ENCODE results near the gene EPN3. TPM values are rescaled to one million over a fixed set of nuclear protein-coding genes. Genes with fewer than 3 reads are reported as not detected.

Gene EPN3
- total RNA-seq, 1 experiment from 2014 or later, result 0.09 TPM

- H3K9me3 ChIP-seq (ENCODE audit: low read depth, low read length, poor library complexity, severe bottlenecking), result no peaks in the 10 kb centered on the region
- H3K4me1 ChIP-seq (ENCODE audit: insufficient read depth, low read length, poor library complexity, severe bottlenecking), result no peaks in the 10 kb centered on the region
- intact Hi-C loops (cut with micrococcal nuclease; ENCODE audit: unreplicated experiment), result no loop called here
- peaks cover 10% of the 10 kb centered on the region for H3K27me3 ChIP-seq (replicated peaks; ENCODE audit: insufficient read depth, low read depth, low read length, poor library complexity)
- no peak for DNase-seq (ENCODE audit: low spot score)
- no TSS peak for BruUV-seq (replicated peaks)
- ChIA-PET POLR2A (ENCODE audit: low non-redundant PET) (no interaction called here), CTCF (no interaction called here)
- H3K4me3 ChIP-seq (ENCODE audit: low read depth, low read length, poor library complexity, severe bottlenecking), result no peak overlapping the region
- TF ChIP-seq CTCF (conservative IDR thresholded peaks at IDR 0.05; ENCODE audit: low read depth, low read length), result no peak
- TF ChIP-seq EZH2 (IDR thresholded peaks at IDR 0.05; ENCODE audit: borderline replicate concordance, low read depth, low read length, poor library complexity, severe bottlenecking), result no peak
- no peaks in the 10 kb centered on the region for H3K36me3 ChIP-seq (ENCODE audit: insufficient read depth, low read length, poor library complexity, severe bottlenecking)
- no peak overlapping the region for H3K27ac ChIP-seq (ENCODE audit: low read depth, low read length, poor library complexity, severe bottlenecking)
Observed at GRCh38 chr17:50527949-50528474, 4.5 kb upstream of the EPN3 start.

GRCh38 chr17:50529849-50530248, 2.7 kb upstream of the EPN3 start:
- Histone ChIP-seq H3K9me3 (ENCODE audit: low read depth, low read length, poor library complexity, severe bottlenecking) (no peaks in the 10 kb centered on the region), H3K27me3 (replicated peaks; ENCODE audit: insufficient read depth, low read depth, low read length, poor library complexity) (peaks cover 10% of the 10 kb centered on the region), H3K36me3 (ENCODE audit: insufficient read depth, low read length, poor library complexity, severe bottlenecking) (no peaks in the 10 kb centered on the region), H3K4me3 (ENCODE audit: low read depth, low read length, poor library complexity, severe bottlenecking) (no peak overlapping the region), H3K4me1 (ENCODE audit: insufficient read depth, low read length, poor library complexity, severe bottlenecking) (peaks cover 8% of the 10 kb centered on the region), H3K27ac (ENCODE audit: low read depth, low read length, poor library complexity, severe bottlenecking) (no peak overlapping the region)
- POLR2A ChIA-PET (ENCODE audit: low non-redundant PET), result no interaction called here
- no peak for DNase-seq (ENCODE audit: low spot score)
- TF ChIP-seq EZH2 (IDR thresholded peaks at IDR 0.05; ENCODE audit: borderline replicate concordance, low read depth, low read length, poor library complexity, severe bottlenecking), result no peak
- intact Hi-C loops (cut with micrococcal nuclease; ENCODE audit: unreplicated experiment), result no loop called here
- no TSS peak for BruUV-seq (replicated peaks)
- CTCF ChIA-PET, result no interaction called here

- BruUV-seq (replicated peaks), result no TSS peak
- H3K9me3 ChIP-seq (ENCODE audit: low read depth, low read length, poor library complexity, severe bottlenecking), result no peaks in the 10 kb centered on the region
- ChIA-PET CTCF (no interaction called here), POLR2A (ENCODE audit: low non-redundant PET) (no interaction called here)
- H3K4me3 ChIP-seq (ENCODE audit: low read depth, low read length, poor library complexity, severe bottlenecking), result no peak overlapping the region
- TF ChIP-seq EZH2 (IDR thresholded peaks at IDR 0.05; ENCODE audit: borderline replicate concordance, low read depth, low read length, poor library complexity, severe bottlenecking), result no peak
- no peak for TF ChIP-seq CTCF (conservative IDR thresholded peaks at IDR 0.05; ENCODE audit: low read depth, low read length)
- H3K36me3 ChIP-seq (ENCODE audit: insufficient read depth, low read length, poor library complexity, severe bottlenecking), result no peaks in the 10 kb centered on the region
- H3K27ac ChIP-seq (ENCODE audit: low read depth, low read length, poor library complexity, severe bottlenecking), result no peak overlapping the region
- peaks cover 8% of the 10 kb centered on the region for H3K4me1 ChIP-seq (ENCODE audit: insufficient read depth, low read length, poor library complexity, severe bottlenecking)
- no peak for DNase-seq (ENCODE audit: low spot score)
- intact Hi-C loops (cut with micrococcal nuclease; ENCODE audit: unreplicated experiment), result no loop called here
- peaks cover 10% of the 10 kb centered on the region for H3K27me3 ChIP-seq (replicated peaks; ENCODE audit: insufficient read depth, low read depth, low read length, poor library complexity)
Observed at GRCh38 chr17:50531428-50532025, 1.0 kb upstream of the EPN3 start.

- peaks cover 8% of the 10 kb centered on the region for H3K4me1 ChIP-seq (ENCODE audit: insufficient read depth, low read length, poor library complexity, severe bottlenecking)
- H3K9me3 ChIP-seq (ENCODE audit: low read depth, low read length, poor library complexity, severe bottlenecking), result no peaks in the 10 kb centered on the region
- peaks cover 10% of the 10 kb centered on the region for H3K27me3 ChIP-seq (replicated peaks; ENCODE audit: insufficient read depth, low read depth, low read length, poor library complexity)
- no TSS peak for BruUV-seq (replicated peaks)
- CTCF ChIA-PET, result no interaction called here
- H3K4me3 ChIP-seq (ENCODE audit: low read depth, low read length, poor library complexity, severe bottlenecking), result no peak overlapping the region
- POLR2A ChIA-PET (ENCODE audit: low non-redundant PET), result interaction anchor here (0.5 kb wide), 1 partner anchor 214 kb away, joined by 4 read pairs; no protein-coding TSS in a partner anchor
- DNase-seq (ENCODE audit: low spot score), result no peak
- intact Hi-C loops (cut with micrococcal nuclease; ENCODE audit: unreplicated experiment), result no loop called here
- no peaks in the 10 kb centered on the region for H3K36me3 ChIP-seq (ENCODE audit: insufficient read depth, low read length, poor library complexity, severe bottlenecking)
- TF ChIP-seq CTCF (conservative IDR thresholded peaks at IDR 0.05; ENCODE audit: low read depth, low read length) (no peak), EZH2 (IDR thresholded peaks at IDR 0.05; ENCODE audit: borderline replicate concordance, low read depth, low read length, poor library complexity, severe bottlenecking) (no peak)
- no peak overlapping the region for H3K27ac ChIP-seq (ENCODE audit: low read depth, low read length, poor library complexity, severe bottlenecking)
Observed at GRCh38 chr17:50533185-50533584, 650 bp downstream of the EPN3 start.

Data from A673 (cell line).